ENCODE measurements around the gene RTL5. TPM values are rescaled to one million over a fixed set of nuclear protein-coding genes. Genes with fewer than 3 reads are reported as not detected.

RTL5 gene
- polyA plus RNA-seq, 1 donor (not counting 4 experiments of a cell fraction or from before 2014, with no cell fraction given): 0.09 TPM

DNA sequence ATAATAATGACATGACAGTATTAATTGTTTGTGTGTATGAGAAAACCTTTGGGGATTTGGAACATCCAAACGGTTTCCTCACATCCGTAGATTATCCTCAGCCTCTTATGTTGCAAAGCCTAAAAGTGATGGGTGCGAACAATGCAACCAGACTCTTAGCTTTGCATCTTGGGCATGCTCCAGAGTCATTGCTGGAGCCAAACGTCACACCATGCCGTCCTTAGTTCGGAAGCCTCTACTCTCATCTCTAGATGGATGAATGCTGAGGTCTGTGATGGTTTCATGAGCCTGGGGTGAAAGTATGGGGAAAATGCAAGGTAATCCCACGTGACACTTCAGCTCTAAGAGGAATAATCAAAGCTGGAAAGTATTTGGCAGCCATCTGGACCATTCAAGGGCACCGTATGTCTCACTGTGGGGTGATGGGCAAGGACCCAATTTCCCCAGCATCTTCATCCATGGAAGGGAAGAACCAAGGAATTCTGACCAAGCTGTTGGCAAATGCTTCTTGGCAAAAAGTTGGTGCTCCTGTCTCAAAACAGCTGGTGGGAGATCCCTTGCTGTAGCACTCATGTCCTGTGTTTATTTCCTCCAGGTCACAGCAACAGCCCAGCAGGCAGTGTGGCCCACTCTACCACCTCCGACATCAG, 6.3 kb upstream of the RTL5 start:
- Histone ChIP-seq H3K4me2 (ENCODE audit: control insufficient read depth, extremely low read depth, insufficient read depth, low read depth, low read length) (no peak overlapping the region), H3K9ac (ENCODE audit: control insufficient read depth, extremely low read depth, insufficient read depth, low read length) (no peak overlapping the region), H3K27me3 (ENCODE audit: control insufficient read depth, extremely low read depth, insufficient read depth, low read length) (peaks cover 48% of the 10 kb centered on the region), H3K27ac (ENCODE audit: control insufficient read depth, insufficient read depth, low read length) (no peak overlapping the region), H3K9me3 (ENCODE audit: control insufficient read depth, low read depth, low read length) (no peaks in the 10 kb centered on the region), H3K9me1 (ENCODE audit: control insufficient read depth, extremely low read depth, insufficient read depth, low read length) (no peaks in the 10 kb centered on the region), H3K4me3 (ENCODE audit: control insufficient read depth in 2 of 3, extremely low read depth in 1 of 3, insufficient read depth in 2 of 3, low read depth in 1 of 3, low read length in 3 of 3) (no peak overlapping the region), H3K79me2 (ENCODE audit: control insufficient read depth, insufficient read depth, low read length) (no peaks in the 10 kb centered on the region), H4K20me1 (ENCODE audit: control insufficient read depth, extremely low read depth, insufficient read depth, low read length) (peaks cover 3% of the 10 kb centered on the region), H3K4me1 (ENCODE audit: control insufficient read depth, extremely low read depth, insufficient read depth, low read length) (no peaks in the 10 kb centered on the region), H2AFZ (ENCODE audit: control insufficient read depth, low read length) (no peak overlapping the region), H3K36me3 (ENCODE audit: control insufficient read depth in 2 of 2, extremely low read depth in 1 of 2, insufficient read depth in 2 of 2, low read length in 2 of 2) (no peaks in the 10 kb centered on the region)
- no peak for TF ChIP-seq EZH2 (IDR thresholded peaks at IDR 0.05; ENCODE audit: low read length)
- TF ChIP-seq, protein P1, sequence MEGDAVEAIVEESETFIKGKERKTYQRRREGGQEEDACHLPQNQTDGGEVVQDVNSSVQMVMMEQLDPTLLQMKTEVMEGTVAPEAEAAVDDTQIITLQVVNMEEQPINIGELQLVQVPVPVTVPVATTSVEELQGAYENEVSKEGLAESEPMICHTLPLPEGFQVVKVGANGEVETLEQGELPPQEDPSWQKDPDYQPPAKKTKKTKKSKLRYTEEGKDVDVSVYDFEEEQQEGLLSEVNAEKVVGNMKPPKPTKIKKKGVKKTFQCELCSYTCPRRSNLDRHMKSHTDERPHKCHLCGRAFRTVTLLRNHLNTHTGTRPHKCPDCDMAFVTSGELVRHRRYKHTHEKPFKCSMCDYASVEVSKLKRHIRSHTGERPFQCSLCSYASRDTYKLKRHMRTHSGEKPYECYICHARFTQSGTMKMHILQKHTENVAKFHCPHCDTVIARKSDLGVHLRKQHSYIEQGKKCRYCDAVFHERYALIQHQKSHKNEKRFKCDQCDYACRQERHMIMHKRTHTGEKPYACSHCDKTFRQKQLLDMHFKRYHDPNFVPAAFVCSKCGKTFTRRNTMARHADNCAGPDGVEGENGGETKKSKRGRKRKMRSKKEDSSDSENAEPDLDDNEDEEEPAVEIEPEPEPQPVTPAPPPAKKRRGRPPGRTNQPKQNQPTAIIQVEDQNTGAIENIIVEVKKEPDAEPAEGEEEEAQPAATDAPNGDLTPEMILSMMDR (optimal IDR thresholded peaks at IDR 0.05 in 1 of 3, IDR thresholded peaks at IDR 0.05 in 1 of 3, conservative IDR thresholded peaks at IDR 0.05 in 1 of 3; ENCODE audit: extremely low read depth in 1 of 3, insufficient read depth in 2 of 3, low read length in 3 of 3): no peak
- DNase-seq (ENCODE audit: low read depth, low spot score) (no peak), FAIRE-seq (no peak)
- dilution Hi-C loops (cut with MboI; ENCODE audit: extremely low pct_ligation_motif_present, low sequenced_read_pairs): no loop called here

DNA sequence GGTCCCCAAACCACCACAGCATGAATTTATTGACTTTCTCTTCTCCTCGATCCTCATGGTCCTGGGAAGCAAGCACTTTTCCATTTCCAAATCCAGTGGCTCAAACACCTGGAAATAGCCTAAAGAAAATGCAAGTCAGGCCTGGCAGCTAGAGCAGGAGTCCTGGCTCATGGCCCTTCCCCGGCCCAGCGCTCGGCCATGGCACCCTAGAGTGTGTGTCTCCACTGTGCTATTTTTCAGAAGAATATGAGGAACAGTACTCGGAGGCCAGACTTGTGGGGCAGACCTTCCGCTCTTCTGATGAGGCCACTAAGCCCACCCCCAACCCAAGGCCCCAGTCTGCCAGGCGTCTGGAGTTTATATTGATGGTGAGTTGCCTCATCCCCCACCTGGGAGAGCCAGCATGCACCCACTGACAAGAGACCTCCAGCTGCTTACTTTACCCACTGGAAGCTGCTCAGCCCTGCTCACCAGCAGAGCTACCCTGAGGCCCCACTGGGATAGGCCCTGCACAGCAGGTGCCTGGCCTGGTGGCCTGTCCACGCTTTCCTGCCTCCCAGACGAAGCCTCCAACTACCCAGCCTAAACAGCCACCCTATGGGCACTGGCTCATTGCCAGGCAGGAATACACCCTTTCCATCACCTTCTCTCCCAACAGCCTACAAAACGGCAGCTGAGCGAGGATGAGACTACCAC, 2.3 kb upstream of the RTL5 start:
- no peak overlapping the region for H3K4me3 ChIP-seq (ENCODE audit: control insufficient read depth in 2 of 3, extremely low read depth in 1 of 3, insufficient read depth in 2 of 3, low read depth in 1 of 3, low read length in 3 of 3)
- H3K4me1 ChIP-seq (ENCODE audit: control insufficient read depth, extremely low read depth, insufficient read depth, low read length): no peaks in the 10 kb centered on the region
- no peak overlapping the region for H3K4me2 ChIP-seq (ENCODE audit: control insufficient read depth, extremely low read depth, insufficient read depth, low read depth, low read length)
- H3K27ac ChIP-seq (ENCODE audit: control insufficient read depth, insufficient read depth, low read length): no peak overlapping the region
- no peaks in the 10 kb centered on the region for H3K79me2 ChIP-seq (ENCODE audit: control insufficient read depth, insufficient read depth, low read length)
- no peak overlapping the region for H3K9ac ChIP-seq (ENCODE audit: control insufficient read depth, extremely low read depth, insufficient read depth, low read length)
- dilution Hi-C loops (cut with MboI; ENCODE audit: extremely low pct_ligation_motif_present, low sequenced_read_pairs): no loop called here
- H3K9me1 ChIP-seq (ENCODE audit: control insufficient read depth, extremely low read depth, insufficient read depth, low read length): no peaks in the 10 kb centered on the region
- H4K20me1 ChIP-seq (ENCODE audit: control insufficient read depth, extremely low read depth, insufficient read depth, low read length): peaks cover 3% of the 10 kb centered on the region
- H2AFZ ChIP-seq (ENCODE audit: control insufficient read depth, low read length): no peak overlapping the region
- TF ChIP-seq, protein P1 (optimal IDR thresholded peaks at IDR 0.05 in 1 of 3, IDR thresholded peaks at IDR 0.05 in 1 of 3, conservative IDR thresholded peaks at IDR 0.05 in 1 of 3; ENCODE audit: extremely low read depth in 1 of 3, insufficient read depth in 2 of 3, low read length in 3 of 3): no peak
- no peak for TF ChIP-seq EZH2 (IDR thresholded peaks at IDR 0.05; ENCODE audit: low read length)
- H3K27me3 ChIP-seq (ENCODE audit: control insufficient read depth, extremely low read depth, insufficient read depth, low read length): peaks cover 69% of the 10 kb centered on the region
- DNase-seq (ENCODE audit: low read depth, low spot score) (no peak), FAIRE-seq (no peak)
- no peaks in the 10 kb centered on the region for H3K9me3 ChIP-seq (ENCODE audit: control insufficient read depth, low read depth, low read length)
- no peaks in the 10 kb centered on the region for H3K36me3 ChIP-seq (ENCODE audit: control insufficient read depth in 2 of 2, extremely low read depth in 1 of 2, insufficient read depth in 2 of 2, low read length in 2 of 2)
